Inflammatory macrophage treated with lipopolysaccharide for 4 hours (primary cell): ENCODE measurements around the gene PTER.

Experiments
- DNase-seq: peaks from one replicate; pipeline ENCODE4 v3.0.0-alpha.2; 2020

The PTER gene

DNA sequence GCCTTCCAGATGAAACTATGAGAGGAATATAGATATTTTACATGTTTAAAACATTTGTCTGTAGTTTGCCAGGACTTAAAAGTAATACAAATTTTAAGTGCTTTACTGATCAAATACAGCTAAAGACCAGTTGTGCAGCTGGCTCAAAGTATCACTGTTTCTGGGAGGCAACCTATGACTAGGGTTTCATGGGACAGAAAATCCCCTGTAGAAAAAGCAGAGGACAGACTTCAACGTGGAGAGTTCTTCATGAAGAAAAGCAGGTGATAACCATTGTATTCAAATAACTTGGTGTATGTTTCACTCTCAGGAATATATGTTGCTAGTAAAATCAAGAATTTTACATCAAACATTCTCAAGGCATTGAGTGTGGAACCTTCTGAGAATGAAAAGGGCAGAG, 40.9 kb downstream of the PTER start:
- no peak for DNase-seq

DNA sequence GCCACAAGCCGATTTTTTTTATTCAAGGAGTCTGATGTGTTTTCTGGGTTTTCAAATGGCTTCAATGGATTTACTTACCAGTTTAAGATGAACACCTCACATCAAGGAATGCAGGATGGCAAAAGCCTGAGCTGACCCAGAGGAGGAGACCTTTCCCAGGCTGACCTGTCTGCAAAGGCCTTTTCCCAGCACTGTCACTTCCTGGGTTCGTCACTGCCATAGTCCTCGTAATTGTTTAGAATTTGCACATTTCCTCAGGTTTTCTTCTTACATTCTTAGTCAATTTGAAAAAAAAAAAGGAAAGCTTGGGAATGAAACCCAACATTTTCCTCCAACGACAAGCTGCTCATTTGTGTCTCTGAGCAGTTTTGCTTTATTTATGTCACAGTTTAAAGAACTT, 42.0 kb downstream of the PTER start:
- DNase-seq = no peak

DNA sequence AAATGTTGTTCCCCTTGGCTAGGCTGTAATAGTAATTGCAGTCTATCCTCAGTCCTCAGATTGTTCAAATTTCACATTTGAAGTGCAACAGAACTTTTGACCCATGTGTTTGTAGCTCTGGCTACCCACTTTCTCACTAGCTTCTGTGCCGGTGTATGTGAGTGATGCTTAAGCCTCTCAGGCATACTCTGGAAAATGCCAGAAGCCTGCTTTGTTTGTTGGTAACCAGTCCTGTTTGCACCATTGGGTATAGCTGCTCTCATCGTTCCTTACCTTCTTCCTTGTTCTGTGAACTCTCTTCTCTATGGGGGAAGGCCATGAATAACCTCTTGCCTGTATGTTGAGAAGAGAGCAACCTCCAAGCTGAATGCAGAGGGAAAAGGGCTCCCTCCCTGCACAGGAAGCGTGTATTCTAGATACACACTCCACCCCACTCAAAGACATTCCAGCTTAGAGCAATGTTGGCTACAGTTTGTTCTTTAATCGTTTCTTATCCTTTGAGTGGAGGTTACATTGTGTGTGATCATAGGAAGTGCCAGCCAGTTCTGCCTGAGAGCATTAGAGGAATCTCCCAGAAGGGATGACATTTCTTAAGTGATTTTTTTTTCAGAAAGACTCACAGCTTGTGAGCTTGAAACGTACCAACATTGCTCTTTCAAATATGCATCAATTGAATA, 44.4 kb downstream of the PTER start:
- DNase-seq = no peak

DNA sequence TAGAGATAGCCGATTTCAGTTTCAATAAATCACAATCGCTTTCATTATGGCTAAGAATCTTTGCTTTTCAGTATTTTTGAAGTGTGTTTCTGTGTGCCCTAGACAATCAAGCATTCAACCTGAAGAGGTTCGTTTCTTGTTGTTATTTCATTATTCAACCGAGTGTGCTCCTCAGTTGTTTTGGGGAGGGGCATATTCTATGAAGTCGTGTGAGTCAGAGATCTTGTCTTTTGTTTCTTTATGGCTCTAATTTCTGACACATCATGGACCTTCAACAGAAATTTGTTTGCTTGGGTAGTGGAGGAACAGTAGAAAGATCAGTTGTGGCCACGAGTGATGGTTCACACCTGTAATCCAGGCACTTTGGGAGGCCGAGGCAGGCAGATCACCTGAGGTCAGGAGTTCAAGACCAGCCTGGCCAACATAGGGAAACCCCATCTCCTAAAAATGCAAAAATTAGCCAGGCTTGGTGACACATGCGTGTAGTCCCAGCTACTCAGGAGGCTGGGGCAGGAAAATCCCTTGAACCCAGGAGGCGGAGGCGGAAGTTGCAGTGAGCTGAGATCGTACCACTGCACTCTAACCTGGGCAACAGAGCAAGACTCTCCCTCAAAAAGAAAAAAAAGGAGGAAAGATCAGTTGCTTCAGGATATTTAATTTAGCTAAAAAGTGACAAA, 46.6 kb downstream of the PTER start:
- DNase-seq = no peak

DNA sequence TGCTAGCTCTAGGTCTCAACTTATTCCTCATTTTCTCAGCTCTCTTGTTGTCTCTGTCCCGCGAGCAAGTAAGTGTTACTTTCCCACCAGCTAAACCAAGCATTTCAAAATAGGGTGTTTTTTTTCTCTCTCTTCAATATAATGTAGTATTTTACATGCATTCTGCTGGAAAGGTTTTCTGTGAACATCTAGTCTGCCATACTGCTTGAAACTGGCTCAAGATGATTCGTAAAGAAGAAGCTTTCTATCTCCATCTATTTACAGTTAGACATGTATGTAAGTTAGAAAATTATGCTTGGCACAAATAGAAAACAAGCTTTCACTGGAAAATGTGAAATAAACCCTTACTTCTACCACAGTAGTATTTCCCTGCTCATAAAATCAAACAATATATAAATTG, 53.7 kb downstream of the PTER start:
- DNase-seq = no peak

DNA sequence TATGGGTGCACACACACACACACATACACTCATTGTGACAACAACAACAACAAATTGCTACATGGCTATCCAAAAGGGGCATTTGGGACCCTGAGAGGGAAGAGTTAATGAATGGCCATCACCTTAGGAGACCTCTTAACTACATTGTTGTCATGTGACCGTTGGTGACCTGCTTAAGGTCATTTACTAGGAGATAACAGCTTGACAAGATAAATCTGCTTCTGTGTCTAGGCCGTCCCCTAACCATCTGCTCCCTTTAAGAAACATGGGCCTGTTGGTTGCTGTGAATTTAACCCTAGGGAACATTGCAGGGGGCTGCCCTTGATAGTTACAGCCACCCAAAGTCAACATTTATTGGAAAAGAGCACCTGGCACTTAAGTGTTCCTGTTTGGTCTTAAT, 55.1 kb downstream of the PTER start:
- DNase-seq = no peak

DNA sequence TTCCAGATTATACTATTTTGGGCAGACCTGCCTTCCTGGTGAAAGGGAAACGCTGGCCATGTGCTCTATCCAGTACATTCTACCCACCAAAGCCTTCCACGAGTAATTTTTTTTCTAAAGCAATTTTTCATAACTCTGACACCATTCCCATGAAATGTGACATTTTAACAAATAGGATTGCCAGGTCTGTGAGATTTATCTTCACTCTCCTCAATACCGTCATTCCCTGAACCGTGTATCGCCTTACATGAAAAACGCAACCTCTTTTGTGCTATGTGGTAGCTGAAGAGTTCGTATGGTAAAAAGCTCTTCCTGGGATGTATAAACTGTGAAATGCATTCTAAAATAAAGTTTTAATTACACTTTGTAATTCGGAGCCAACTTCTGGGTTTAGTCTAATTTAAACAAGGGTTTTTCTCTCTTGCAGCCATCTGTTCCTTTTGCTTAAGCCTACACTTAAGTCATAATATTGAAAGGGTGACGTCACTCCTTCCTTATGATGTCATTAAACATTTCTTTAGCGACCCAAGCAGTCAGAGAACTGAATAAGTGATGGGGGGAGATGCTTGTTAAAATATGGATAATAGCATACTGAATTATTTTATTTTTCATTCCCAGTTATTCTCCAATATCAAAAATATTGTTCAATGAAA, 57.2 kb downstream of the PTER start:
- no peak for DNase-seq

DNA sequence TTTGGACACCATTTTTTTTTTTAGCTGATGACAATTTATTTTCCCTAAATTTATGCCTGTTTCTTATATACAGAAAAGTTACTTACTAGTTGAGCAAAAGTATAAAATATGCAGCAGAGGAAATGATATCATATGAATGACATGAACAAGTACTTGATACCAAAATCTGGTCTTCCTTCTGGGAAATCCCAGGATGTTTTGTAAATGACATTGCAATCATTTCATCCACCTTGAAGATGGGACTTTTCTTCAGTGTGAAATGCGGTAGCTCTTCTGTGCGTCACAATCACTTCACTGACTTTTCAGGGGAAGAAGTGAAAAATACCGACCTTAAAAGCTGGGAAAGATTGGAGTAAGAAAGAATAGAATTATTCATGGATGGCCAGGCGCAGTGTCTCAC, 61.1 kb downstream of the PTER start:
- no peak for DNase-seq

DNA sequence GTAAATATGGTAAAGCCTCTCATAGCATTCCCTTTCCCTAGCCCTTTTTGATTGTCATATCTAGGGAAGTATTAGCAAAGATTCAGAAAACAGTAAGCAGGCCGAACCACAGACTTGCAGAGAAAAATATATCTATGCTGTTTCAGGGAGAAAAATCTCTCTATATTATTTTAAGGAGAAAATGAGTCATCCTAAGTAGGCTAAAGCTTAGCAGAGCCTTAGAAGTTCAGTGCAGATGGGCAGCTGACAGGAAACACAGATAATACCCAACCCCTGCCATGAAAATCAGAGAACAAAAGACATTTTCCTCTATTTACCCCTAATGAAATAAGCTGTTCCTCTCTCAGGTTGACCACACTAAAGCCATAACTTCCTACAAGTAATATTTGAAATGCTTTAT, 68.4 kb downstream of the PTER start:
- DNase-seq = no peak

DNA sequence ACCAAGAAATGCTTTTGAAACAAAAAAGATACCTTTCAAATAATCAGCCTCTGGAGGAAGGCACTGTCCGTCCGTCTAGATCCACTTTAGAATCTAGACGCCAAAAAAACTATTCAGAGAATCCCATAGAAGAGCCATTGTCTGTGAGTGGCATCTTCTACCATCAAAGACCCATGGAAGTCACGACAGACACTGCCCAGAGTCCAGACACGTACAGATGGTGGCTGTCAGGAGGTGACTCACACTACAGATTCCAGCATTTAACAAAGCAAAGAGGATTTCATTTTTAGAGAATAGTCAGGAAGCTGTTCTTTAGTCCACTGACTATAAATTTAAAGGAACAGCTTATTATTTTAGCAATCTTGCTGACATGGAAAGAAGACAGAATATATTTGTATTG, 73.2 kb downstream of the PTER start:
- no peak for DNase-seq

DNA sequence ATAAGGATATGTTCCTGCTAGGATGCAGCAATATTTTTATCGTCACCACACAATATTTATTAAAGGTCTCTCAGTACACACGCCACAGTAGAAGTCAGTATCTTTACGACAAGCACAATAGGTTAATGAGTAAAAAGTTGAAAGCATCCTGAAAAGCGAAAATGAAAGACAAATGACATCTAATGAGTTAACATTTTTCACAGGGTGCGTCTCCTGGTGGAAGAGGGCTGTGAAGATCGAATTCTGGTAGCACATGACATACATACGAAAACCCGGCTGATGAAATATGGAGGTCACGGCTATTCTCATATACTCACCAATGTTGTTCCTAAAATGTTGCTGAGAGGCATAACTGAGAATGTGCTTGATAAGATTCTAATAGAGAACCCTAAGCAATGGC, 74.0 kb downstream of the PTER start:
- no peak for DNase-seq

DNA sequence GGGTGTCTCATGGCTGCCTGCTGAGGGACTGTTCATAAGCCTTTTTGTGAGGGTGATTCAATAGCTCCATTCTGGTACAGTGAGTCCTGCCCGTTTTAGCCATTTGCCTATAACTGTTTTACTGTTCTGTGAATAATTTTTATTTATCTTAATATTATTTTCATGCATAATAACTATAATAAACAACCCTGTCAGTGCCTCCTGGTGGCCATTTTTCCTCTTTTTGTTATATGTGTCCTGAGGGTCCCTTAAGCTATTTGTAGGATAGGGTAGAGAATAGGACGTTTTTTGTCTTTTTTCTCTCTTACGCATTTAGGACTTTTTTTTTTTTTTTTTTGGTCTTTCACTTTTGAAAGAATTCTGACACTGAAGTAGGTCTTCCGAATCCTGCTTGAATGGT, 82.0 kb downstream of the PTER start:
- DNase-seq = no peak

DNA sequence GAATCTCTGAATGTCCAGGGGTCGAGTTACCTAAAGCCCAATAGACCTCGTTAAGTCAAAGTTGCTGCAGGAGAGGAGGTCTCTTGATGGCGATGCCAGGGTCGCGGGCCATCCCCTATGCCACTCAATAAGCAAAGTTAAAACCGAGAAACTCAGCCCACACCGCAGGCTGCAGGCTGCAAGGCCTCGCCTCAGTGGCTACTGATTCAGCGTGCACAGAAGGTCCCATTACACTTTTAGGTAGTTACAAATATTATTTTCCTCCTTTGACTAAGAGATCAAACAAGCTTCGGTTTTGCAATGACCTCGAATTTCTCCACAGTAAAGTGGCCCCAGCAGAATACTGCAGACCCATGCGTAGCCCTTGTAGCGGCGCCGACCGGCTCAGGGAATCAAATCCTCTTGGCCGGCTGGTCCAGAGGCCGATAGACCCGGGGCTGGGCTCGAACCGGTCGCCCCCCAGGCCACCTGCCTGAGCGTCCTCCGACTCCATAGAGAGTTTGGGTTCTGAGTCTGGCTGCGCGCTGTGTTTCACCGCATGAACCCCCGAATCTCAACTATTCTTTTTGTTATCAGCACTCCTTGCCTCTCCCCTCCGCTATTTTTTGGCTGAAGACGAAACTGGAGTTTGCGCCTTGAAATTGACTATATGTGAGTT, 82.6 kb downstream of the PTER start:
- no peak for DNase-seq

DNA sequence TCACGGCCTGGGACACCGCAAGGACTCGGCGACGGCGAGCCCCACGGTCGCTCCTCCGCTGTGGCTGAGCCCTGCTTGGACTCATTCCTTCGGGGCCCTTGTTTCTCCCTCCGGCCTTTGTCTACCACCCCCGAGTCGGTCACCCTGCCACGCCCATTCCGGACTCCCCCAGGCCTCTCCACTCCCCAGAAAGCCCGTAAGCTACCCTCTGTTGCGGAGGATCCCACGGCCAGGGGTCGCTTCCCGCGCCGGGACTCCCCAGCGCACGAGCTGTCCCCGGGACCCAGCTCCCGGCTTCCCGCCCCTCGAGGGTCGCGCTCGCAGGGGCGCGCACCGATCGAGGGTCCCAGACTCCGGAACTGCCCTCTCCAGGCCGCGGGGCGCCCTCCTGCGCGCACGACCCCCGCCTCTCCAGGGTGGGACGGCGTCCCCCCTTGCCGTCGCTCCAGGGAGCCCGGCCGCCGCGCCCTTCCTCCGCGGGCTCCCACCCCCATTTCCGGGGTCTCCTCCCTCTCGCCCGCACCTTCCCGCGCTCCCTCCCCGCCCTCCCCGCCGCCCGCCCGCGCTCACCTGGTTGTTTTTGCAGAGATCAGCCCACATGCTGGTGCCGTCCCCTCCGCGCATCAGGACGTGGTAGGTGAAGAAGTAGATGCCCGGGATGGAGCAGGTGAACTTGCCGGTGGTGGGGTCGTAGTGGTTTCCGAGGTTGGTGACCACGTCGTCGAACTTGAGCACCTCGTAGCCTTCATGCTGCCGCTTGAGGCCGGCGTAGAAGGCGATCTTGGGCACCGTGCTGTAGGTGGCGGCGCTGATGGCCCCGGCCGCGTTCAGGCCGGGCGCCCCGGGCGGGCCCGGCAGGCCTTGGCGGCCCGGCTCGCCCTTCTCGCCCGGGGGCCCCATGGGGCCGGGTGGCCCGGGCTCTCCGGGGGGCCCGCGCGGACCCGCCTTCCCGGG, 83.4 kb downstream of the PTER start:
- DNase-seq = no peak

DNA sequence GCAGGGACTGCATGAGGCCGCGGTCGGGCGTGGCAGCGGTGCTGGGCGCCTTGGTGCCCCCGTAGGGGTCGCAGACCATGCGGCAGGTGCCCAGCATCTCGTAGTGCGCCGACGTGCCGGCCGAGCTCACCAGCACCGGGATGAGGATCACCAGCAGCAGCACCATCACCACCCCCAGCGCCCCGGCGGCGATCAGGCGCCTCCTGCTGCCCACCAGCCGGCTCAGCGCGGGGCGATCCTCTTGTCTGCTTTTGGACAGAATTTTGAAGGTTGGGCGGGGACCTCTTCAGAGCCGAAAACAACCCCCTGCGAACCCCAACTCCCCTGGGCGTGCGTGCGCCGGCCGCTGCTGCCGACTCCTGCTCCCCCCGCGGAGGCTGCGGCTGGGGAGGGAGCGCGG, 84.1 kb downstream of the PTER start:
- no peak for DNase-seq

DNA sequence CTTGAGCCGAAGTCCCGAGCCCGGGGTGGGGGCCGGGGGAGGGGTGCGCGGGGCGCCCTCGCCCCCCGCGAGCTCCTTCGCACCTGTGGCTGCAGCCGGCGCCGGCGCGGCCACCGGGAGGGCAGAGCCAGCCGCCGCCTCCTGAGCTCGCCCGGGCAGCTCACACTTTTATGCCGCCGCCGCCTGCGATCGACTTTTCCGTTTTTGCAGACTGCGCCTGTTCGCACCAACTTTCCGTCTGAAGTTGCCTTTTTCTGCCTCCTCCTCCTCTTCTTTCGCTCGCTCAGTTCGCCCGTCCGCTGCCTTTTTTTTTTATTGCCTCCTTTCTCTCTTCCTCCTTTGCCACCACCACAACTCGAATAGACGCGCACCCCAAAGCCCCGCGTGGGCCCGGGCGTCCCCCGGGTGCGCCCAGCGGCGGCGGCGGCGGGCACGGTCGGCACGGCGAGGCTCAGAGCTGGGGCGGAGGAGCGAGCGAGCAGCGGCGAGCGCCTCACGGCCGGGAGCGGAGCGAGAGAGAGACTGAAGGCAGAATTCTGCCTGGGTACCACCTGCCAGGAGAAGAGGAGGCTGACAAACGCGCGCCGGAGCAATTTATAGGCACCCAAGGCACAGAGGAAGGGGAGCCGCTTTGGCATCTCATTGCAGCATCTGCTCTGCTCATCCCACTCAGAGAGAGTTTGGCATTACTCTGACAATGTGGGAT, 84.7 kb downstream of the PTER start, which contains the start of gene C1QL3:
Gene C1QL3, minus strand, starts transcription at position 569 of the 706 bp plus-strand sequence. CDS start 814 bp downstream, outside the sequence.
- no peak for DNase-seq

DNA sequence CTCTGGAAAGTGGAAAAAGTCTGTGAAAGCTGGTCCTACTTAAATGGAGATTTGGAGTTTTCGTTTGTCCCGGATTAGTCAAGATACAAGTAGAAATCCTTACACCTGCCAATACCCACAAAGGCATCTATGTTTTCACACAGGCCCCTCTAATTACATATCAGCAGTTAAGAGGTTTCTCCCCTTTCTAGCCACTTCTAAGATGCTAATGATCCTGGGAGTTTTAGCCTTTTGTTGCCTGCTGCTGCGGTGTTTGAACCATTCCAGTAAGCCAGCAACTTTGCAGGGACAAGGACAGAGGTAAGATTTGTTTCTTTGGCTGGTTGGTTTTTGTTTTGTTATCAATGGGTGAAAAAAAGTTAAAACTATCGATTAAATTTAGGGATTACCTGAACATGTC, 90.6 kb downstream of the PTER start:
- no peak for DNase-seq

DNA sequence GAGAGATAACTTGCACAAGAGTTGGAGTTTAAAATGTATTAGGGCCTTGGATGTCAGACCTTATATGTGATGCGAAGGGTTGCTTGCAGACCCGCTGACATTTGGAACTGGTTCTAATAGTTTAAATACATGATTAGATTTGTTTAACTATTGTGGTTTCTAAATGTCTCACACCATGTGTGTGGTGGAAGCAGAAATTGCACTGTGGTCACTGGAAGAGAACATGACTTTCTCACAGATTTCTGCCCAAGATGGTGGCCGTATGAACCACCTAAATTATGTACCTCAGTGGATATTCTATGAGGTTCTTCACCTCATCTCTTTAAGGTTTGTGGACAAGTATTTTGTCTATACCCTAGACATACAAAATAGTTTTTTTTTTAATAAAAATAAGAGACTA, 93.0 kb downstream of the PTER start:
- DNase-seq = no peak

DNA sequence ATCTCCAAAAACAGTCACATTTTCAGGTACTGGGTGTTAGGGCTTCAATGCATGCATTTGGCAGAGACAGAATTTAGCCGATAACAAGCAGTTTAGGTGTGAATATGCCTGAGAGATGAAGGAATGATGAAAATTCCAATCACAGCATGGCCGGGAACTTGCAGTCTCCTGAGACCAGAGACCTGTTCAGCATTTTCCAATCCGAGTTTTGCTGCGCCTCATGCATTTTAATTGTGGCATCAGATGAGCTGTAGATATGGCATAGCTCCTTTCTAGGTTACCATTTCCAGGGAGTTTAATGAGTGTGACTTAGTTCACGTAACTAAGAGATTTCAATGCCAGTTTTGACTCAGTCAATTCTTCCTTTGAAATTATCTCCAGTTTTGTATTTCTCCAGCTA, 99.3 kb downstream of the PTER start:
- no peak for DNase-seq

DNA sequence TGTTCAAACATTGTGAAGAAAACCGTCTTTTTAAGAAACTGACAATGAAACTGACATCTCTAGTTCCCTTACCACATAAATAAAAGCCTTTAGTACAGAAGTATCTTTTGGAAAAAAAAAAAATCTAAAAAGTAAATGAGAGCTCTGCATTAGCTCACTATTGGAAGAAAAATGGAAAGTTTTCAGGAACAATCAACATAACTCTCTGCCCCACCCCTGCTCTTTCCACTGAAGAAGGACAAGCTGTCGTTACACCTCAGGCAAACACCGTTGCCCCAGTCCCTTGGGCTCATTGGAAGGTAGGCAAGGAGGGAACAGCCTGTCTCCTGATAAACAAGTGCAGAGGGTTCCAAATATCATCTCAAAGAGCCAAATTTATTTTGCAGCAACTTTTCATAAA, 107.3 kb downstream of the PTER start:
- no peak for DNase-seq

DNA sequence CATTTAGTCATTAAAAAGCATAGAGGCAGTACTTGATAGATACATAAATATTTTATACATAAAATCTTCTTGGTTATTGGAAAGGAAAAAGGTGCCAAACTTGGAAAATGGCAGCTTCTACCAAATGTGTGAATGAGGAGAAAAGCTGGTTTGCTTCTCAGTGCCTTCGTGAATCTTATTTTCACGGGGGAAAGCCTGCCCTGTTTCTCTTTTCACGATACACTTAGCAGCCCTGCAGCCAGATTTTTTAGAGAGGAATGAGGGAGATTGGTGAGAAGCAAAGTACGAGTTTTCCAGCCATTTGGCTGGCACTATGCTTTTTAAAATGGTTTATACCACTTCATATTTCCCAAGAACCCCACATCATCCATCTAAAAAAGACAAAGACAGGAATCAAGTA, 107.8 kb downstream of the PTER start:
- no peak for DNase-seq

DNA sequence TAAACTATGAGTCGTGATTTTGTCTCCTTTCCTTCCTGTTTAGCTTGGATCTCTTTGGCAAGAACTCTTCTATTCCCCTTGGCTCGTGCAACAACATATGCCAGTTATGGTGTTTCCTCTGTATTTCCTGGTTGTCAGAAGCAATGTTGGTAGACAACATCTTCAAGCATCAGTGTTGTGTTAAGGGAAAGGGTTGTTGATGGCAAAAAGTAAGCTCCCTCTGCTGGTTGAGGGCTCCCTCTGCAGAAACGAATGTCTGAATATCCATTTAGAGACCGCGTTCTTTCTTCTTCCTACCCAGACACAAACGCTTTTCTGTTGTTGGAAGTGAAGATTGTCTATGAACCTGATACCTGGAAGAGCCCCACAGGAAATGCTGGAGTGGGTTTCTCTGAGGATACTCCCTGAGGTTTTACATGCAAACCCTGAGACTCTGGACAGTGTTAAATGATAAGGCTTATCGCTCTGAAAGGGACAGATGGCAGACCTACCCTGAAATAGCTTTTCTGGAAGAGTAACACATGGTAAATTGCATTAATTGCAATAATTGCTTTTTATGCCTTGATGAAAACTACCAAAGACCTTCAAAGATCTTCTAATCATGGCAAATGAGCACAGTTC, 108.4 kb downstream of the PTER start:
- peak; percentile 8 for DNase-seq
